GM12878 (cell line): ENCODE data around the gene SELPLG. TPM values are rescaled to one million over a fixed set of nuclear protein-coding genes. Genes with fewer than 3 reads are reported as not detected.

ENCODE experiments used
- ATAC-seq: fragments of 200-7000 bp; cut with Tn5 transposase; 3 replicates; pipeline ENCODE4 v1.9.1; 2020; ENCODE audit warnings: mild to moderate bottlenecking, moderate library complexity
- BruUV-seq: library from RNA; stranded (reverse); fragments of 400-500 nt; replicated peaks from 2 replicates; lab custom pipeline; 2021; lab: Mats Ljungman, UMichigan
- CTCF ChIA-PET: fragments of 300-600 bp; sonication (Branson Sonifier 250); formaldehyde crosslinking; extraction: SDS; loops from one replicate; lab custom pipeline; 2021; ENCODE audit warnings: inconsistent platforms; lab: Yijun Ruan, JAX
- POLR2A ChIA-PET: fragments of 350-600 bp; formaldehyde crosslinking; extraction: SDS; loops from one replicate; lab custom pipeline; 2021; ENCODE audit warnings: inconsistent platforms; lab: Charles Lee
- RAD21 ChIA-PET: fragments of 300-600 bp; sonication (Branson Sonifier 250); formaldehyde crosslinking; loops from one replicate; lab custom pipeline; 2023; ENCODE audit warnings: antibody characterized with exemption; ENCODE audit not compliant: unreplicated experiment; lab: Charles Lee
- SMC1A ChIA-PET: fragments of 300-600 bp; sonication (Branson Sonifier 250); formaldehyde crosslinking; loops from one replicate; lab custom pipeline; 2023; ENCODE audit not compliant: unreplicated experiment, uncharacterized antibody; lab: Charles Lee
- DNase-seq: peaks from one replicate; pipeline ENCODE4 v3.0.0-alpha.2; 2011; ENCODE audit warnings: low read depth, low spot score
- FAIRE-seq: peaks from 3 replicates; lab custom pipeline; 2011; peaks lifted over from hg19 to GRCh38; lab: Jason Lieb, UNC
- H2AFZ ChIP-seq: 2 replicates; pipeline ENCODE4 v1.6.0; 2011; ENCODE audit warnings: low read depth, low read length, control low read depth; ENCODE audit not compliant: control insufficient read depth
- H3K27ac ChIP-seq: 2 replicates; pipeline ENCODE4 v1.5.1; 2011; ENCODE audit warnings: control low read depth; ENCODE audit not compliant: control insufficient read depth, insufficient read depth
- H3K27me3 ChIP-seq, 2 experiments: replicated peaks in 1 of 2; 2 replicates each; pipeline versions ENCODE4 v1.6.0 to v1.6.1; 2011; ENCODE audit warnings: low read length in 1 of 2; ENCODE audit not compliant: control insufficient read depth in 2 of 2, insufficient read depth in 2 of 2
- H3K36me3 ChIP-seq, 2 experiments: 2 replicates each; pipeline ENCODE4 v1.5.1; 2011; ENCODE audit warnings: low read length in 1 of 2; ENCODE audit not compliant: control insufficient read depth in 2 of 2, insufficient read depth in 2 of 2
- H3K4me1 ChIP-seq: 2 replicates; pipeline ENCODE4 v1.6.1; 2011; ENCODE audit warnings: mild to moderate bottlenecking, low read length, moderate library complexity, mixed read lengths; ENCODE audit not compliant: control insufficient read depth, insufficient read depth
- H3K4me2 ChIP-seq: 2 replicates; pipeline ENCODE4 v1.6.0; 2011; ENCODE audit warnings: control low read depth; ENCODE audit not compliant: control insufficient read depth, insufficient read depth
- H3K4me3 ChIP-seq: fragments of 200-600 bp; sonication (generic); 2 replicates; pipeline ENCODE4 v1.5.1; 2016
- H3K79me2 ChIP-seq: 2 replicates; pipeline ENCODE4 v1.6.0; 2011; ENCODE audit warnings: low read length; ENCODE audit not compliant: control insufficient read depth, insufficient read depth
- H3K9ac ChIP-seq: 2 replicates; pipeline ENCODE4 v1.8.0; 2011; ENCODE audit warnings: low read length, control low read depth, mixed read lengths; ENCODE audit not compliant: control insufficient read depth, insufficient read depth
- H3K9me3 ChIP-seq: replicated peaks from 3 replicates; pipeline ENCODE4 v1.5.1; 2011; ENCODE audit warnings: mild to moderate bottlenecking, low read length; ENCODE audit not compliant: control insufficient read depth, insufficient read depth
- H4K20me1 ChIP-seq: 2 replicates; pipeline ENCODE4 v1.6.0; 2011; ENCODE audit not compliant: control insufficient read depth, insufficient read depth
- ATF3 ChIP-seq: IDR thresholded peaks from 2 replicates; pipeline ENCODE4 v1.6.1; 2011; ENCODE audit warnings: low read depth, mild to moderate bottlenecking, low read length, moderate library complexity, borderline replicate concordance; ENCODE audit errors: extremely low read depth
- BACH1 ChIP-seq: fragments of 450-650 bp; IDR thresholded peaks from 2 replicates; pipeline ENCODE4 v1.6.1; 2017; ENCODE audit warnings: mild to moderate bottlenecking, borderline replicate concordance
- CHD1 ChIP-seq: IDR thresholded peaks from 2 replicates; pipeline ENCODE4 v1.6.1; 2012; ENCODE audit warnings: low read depth, low read length, improper control_type of control experiment
- FOXK2 ChIP-seq: fragments of 450-650 bp; IDR thresholded peaks from 2 replicates; pipeline ENCODE4 v1.6.1; 2017; ENCODE audit warnings: mild to moderate bottlenecking, moderate library complexity
- IKZF1 ChIP-seq: fragments of 450-650 bp; conservative IDR thresholded peaks from 2 replicates; pipeline ENCODE4 v1.6.1; 2017; ENCODE audit warnings: antibody characterized with exemption, mild to moderate bottlenecking
- NFYA ChIP-seq: IDR thresholded peaks from 2 replicates; pipeline ENCODE4 v1.6.1; 2011; ENCODE audit warnings: low read depth, mild to moderate bottlenecking, low read length, improper control_type of control experiment, borderline replicate concordance
- NR2C1 ChIP-seq: fragments of 450-650 bp; IDR thresholded peaks from 2 replicates; pipeline ENCODE4 v1.6.1; 2017; ENCODE audit warnings: antibody characterized with exemption, mild to moderate bottlenecking, moderate library complexity
- PBX3 ChIP-seq: IDR thresholded peaks from 2 replicates; pipeline ENCODE4 v1.6.1; 2011; ENCODE audit warnings: mild to moderate bottlenecking, low read depth, low read length, moderate library complexity; ENCODE audit not compliant: insufficient replicate concordance
- POLR2AphosphoS2 ChIP-seq: IDR thresholded peaks from 2 replicates; pipeline ENCODE4 v1.6.1; 2011; ENCODE audit warnings: low read depth, mild to moderate bottlenecking, low read length, improper control_type of control experiment, moderate library complexity
- POLR2AphosphoS5 ChIP-seq: IDR thresholded peaks from 2 replicates; pipeline ENCODE4 v1.6.1; 2011; ENCODE audit warnings: mild to moderate bottlenecking, low read length, inconsistent platforms
- POU2F2 ChIP-seq: IDR thresholded peaks from 3 replicates; pipeline ENCODE4 v1.6.1; 2011; ENCODE audit warnings: low read depth, mild to moderate bottlenecking, low read length, borderline replicate concordance
- RAD21 ChIP-seq: IDR thresholded peaks from 2 replicates; pipeline ENCODE4 v1.6.1; 2011; ENCODE audit warnings: mild to moderate bottlenecking, low read depth, low read length, moderate library complexity; ENCODE audit not compliant: insufficient read depth
- SKIL ChIP-seq: fragments of 450-650 bp; IDR thresholded peaks from 2 replicates; pipeline ENCODE4 v1.6.1; 2017; ENCODE audit warnings: mild to moderate bottlenecking, low read depth, inconsistent platforms; ENCODE audit not compliant: poor library complexity, severe bottlenecking
- TBL1XR1 ChIP-seq: IDR thresholded peaks from 2 replicates; pipeline ENCODE4 v1.6.1; 2012; ENCODE audit warnings: low read depth, low read length, improper control_type of control experiment
- TCF3 ChIP-seq: IDR thresholded peaks from 2 replicates; pipeline ENCODE4 v1.6.1; 2012; ENCODE audit warnings: low read depth, mild to moderate bottlenecking, low read length, borderline replicate concordance; ENCODE audit not compliant: insufficient read depth
- WGBS: methylation state at CpG from one replicate; pipeline ENCODE4 v1.1.6; 2016; ENCODE audit warnings: low lambda C conversion rate; ENCODE audit not compliant: insufficient replicate concordance, insufficient coverage; ENCODE audit errors: missing lambda C conversion rate; 5-methylcytosine and 5-hydroxymethylcytosine counted together
- in situ Hi-C: fragments of 300-500 bp; cut with MboI; formaldehyde crosslinking; loops from 9 replicates; pipeline ENCODE4 v1.14.3; 2018; ENCODE audit warnings: mixed read lengths
- intact Hi-C: fragments of 100-400 bp; cut with micrococcal nuclease; formaldehyde crosslinking; loops from one replicate; pipeline ENCODE4 v1.14.2; 2022; ENCODE audit not compliant: unreplicated experiment
- polyA plus RNA-seq, 11 experiments: library from polyadenylated mRNA; depleted of rRNA in 4 of 11; unstranded in 6 of 11; stranded (reverse) in 5 of 11; fragments of >200 nt; fragmentation: Nextera tagmentation in 4 of 11; fragmentation: Illumina TruSeq in 1 of 11; extraction: Ambion mirVana in 4 of 11; extraction: Trizol in 1 of 11; gene quantifications; 1 replicate in 1 of 11; 2 replicates in 10 of 11; pipeline versions ENCODE4 v1.2.1 to v1.2.3, GENCODE V29; 2011 to 2016; ENCODE audit warnings: inconsistent platforms in 2 of 11, missing spikeins in 2 of 11, low read depth in 1 of 11
- total RNA-seq, 4 experiments: library from RNA; depleted of rRNA in 3 of 4; stranded (reverse); fragments of >200 nt in 3 of 4; fragmentation: Illumina TruSeq in 1 of 4; extraction: Trizol in 1 of 4; gene quantifications; 2 replicates each; pipeline versions ENCODE4 v1.2.1 to v1.2.3, GENCODE V29; 2013 to 2021

Gene SELPLG
- total and polyA plus RNA-seq, 10 of the 15 experiments (the other 5 are each of a cell fraction or from before 2014, with no cell fraction given): 3.2 to 32.3 (median 23.9) TPM

- FAIRE-seq: no peak
- POLR2A ChIA-PET: interaction anchor here (0.8 kb wide), 1 partner anchor 138 kb away, joined by 3 read pairs; no protein-coding TSS in a partner anchor
- ATAC-seq: no peak
Observed at GRCh38 chr12:108592033-108592909, 41.4 kb downstream of the SELPLG start.

More at GRCh38 chr12:108592033-108592909, 41.4 kb downstream of the SELPLG start:
- in situ Hi-C loops: no loop called here
- Histone ChIP-seq H3K36me3 (no peaks in the 10 kb centered on the region), H3K79me2 (no peaks in the 10 kb centered on the region), H3K27me3 (no peaks in the 10 kb centered on the region), H2AFZ (no peak overlapping the region), H4K20me1 (no peaks in the 10 kb centered on the region), H3K27ac (no peak overlapping the region), H3K9ac (no peak overlapping the region), H3K4me3 (no peak overlapping the region), H3K9me3 (no peaks in the 10 kb centered on the region), H3K4me2 (no peak overlapping the region), H3K4me1 (no peaks in the 10 kb centered on the region)
- 73% methylated on average over 23 of the region's 25 CpGs for WGBS
- CTCF ChIA-PET: no interaction called here
- no peak for DNase-seq
- BruUV-seq: no TSS peak
- intact Hi-C loops: no loop called here
- RAD21 ChIA-PET: interaction anchor here (1.5 kb wide), 1 partner anchor 25 kb away, joined by 4 read pairs; no protein-coding TSS in a partner anchor
- SMC1A ChIA-PET: interaction anchor here (0.9 kb wide), 1 partner anchor 22 kb away, joined by 3 read pairs; no protein-coding TSS in a partner anchor
- TF ChIP-seq FOXK2: no peak
- no peak for TF ChIP-seq NFYA
- TF ChIP-seq POLR2AphosphoS2: no peak
- TF ChIP-seq CHD1: no peak
- TF ChIP-seq POU2F2: no peak
- TF ChIP-seq BACH1: no peak
- TF ChIP-seq ATF3: no peak
- TF ChIP-seq SKIL: no peak
- TF ChIP-seq RAD21: no peak
- no peak for TF ChIP-seq TBL1XR1
- TF ChIP-seq NR2C1: no peak
- no peak for TF ChIP-seq PBX3
- no peak for TF ChIP-seq POLR2AphosphoS5
- no peak for TF ChIP-seq TCF3
- TF ChIP-seq IKZF1: no peak
